ENCODE results near the gene SSBP1. TPM values are rescaled to one million over a fixed set of nuclear protein-coding genes. Genes with fewer than 3 reads are reported as not detected.

Gene SSBP1
- total RNA-seq, 1 experiment from 2014 or later: 269 TPM

DNA sequence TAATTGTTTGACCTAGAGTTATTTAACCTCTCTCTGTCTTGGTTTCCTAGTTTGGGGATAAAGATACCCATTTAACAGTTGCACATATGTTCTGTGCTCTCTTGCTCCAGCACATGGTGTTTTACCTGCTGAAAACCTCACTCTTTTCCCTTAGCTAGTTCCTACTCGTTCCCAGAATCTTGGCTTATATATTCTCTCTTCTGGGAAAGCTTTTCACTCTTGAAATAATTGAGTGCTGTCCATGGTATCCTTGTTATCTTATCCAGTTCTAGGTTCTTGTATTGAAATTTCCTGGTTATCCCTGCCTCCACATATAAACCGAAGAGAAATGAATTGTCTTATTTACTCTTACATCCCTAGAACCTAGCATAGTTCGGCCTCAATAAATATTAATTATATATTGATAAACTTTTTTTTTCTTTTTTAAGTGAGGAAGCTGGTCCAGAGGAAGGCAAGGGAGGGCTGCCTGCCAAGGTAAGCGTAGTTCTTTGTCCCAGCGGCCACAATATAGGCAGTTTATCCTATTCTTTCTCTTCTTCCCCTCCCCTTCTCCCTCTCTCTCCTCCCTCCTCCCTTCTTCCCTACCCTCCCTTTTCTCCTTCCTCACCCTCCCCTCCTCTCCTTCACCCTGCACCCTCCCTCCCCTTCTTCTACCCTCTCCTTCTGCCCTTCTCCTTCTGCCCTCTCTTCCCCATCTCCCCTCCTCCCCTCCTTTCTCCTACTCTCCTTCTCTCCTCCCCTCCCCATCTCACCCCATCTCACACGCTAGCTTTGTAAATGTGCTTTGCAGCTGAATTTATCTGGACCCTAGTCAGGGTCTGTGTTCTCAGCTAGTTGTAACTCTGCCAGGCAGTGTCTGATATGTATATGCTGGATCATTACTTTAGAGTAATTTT is 22.1 kb upstream of the SSBP1 start:
- Histone ChIP-seq H3K79me2 (ENCODE audit: low read length) (no peaks in the 10 kb centered on the region), H3K4me2 (ENCODE audit: low read length) (no peak overlapping the region), H4K20me1 (ENCODE audit: low read length) (no peaks in the 10 kb centered on the region), H3F3A (ENCODE audit: low read length, unreplicated experiment) (no peaks in the 10 kb centered on the region), H3K27me3 (ENCODE audit: low read length) (0 out of 2 replicates have a peak, but pooled peaks cover 10% of the 10 kb centered on the region), H3K27ac (ENCODE audit: low read length) (no peak overlapping the region), H2AFZ (ENCODE audit: low read length) (no peak overlapping the region), H3K9me2 (replicated peaks; ENCODE audit: low read length) (no peaks in the 10 kb centered on the region), H3K4me1 (ENCODE audit: insufficient read depth, low read length) (no peaks in the 10 kb centered on the region), H3K9me3 (ENCODE audit: low read length) (no peaks in the 10 kb centered on the region), H3K36me3 (ENCODE audit: low read depth, low read length) (no peaks in the 10 kb centered on the region), H3K9ac (ENCODE audit: low read length) (no peak overlapping the region), H3K4me3 (ENCODE audit: low read length) (no peak overlapping the region)
- TF ChIP-seq, protein P1, sequence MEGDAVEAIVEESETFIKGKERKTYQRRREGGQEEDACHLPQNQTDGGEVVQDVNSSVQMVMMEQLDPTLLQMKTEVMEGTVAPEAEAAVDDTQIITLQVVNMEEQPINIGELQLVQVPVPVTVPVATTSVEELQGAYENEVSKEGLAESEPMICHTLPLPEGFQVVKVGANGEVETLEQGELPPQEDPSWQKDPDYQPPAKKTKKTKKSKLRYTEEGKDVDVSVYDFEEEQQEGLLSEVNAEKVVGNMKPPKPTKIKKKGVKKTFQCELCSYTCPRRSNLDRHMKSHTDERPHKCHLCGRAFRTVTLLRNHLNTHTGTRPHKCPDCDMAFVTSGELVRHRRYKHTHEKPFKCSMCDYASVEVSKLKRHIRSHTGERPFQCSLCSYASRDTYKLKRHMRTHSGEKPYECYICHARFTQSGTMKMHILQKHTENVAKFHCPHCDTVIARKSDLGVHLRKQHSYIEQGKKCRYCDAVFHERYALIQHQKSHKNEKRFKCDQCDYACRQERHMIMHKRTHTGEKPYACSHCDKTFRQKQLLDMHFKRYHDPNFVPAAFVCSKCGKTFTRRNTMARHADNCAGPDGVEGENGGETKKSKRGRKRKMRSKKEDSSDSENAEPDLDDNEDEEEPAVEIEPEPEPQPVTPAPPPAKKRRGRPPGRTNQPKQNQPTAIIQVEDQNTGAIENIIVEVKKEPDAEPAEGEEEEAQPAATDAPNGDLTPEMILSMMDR (conservative IDR thresholded peaks at IDR 0.05; ENCODE audit: low read depth, low read length): no peak
- TF ChIP-seq EZH2 (IDR thresholded peaks at IDR 0.05; ENCODE audit: low read length, unreplicated experiment) (no peak), EZH2phosphoT487 (IDR thresholded peaks at IDR 0.05; ENCODE audit: borderline replicate concordance, low read length) (no peak)
- DNase-seq: no peak
- intact Hi-C loops (cut with micrococcal nuclease): no loop called here
- ATAC-seq: no peak
- POLR2A ChIA-PET (ENCODE audit: unreplicated experiment): no interaction called here
- CTCF ChIA-PET: interaction anchor here (0.6 kb wide), 1 partner anchor 22 kb away, joined by 4 read pairs; no protein-coding TSS in a partner anchor
- no TSS peak for BruUV-seq (replicated peaks)

DNA sequence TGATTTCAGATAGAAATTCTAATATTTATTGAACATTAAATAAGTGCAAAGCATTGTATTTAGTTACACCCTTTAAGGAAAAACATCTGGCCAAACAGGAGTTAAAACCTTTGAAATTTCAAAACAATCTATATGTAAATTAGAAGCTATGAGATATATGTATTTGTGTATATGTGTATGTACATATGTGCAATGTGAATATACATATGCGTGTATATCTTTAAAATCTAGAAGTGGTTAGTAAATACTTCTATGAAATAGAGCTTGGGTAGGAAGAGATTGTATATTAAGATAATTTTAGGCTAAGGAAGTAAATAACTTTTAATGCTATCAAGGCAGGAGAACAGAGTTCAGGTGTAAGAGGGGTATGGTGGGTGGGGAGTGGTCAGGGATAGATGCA is 20.7 kb upstream of the SSBP1 start:
- POLR2A ChIA-PET (ENCODE audit: unreplicated experiment): no interaction called here

DNA sequence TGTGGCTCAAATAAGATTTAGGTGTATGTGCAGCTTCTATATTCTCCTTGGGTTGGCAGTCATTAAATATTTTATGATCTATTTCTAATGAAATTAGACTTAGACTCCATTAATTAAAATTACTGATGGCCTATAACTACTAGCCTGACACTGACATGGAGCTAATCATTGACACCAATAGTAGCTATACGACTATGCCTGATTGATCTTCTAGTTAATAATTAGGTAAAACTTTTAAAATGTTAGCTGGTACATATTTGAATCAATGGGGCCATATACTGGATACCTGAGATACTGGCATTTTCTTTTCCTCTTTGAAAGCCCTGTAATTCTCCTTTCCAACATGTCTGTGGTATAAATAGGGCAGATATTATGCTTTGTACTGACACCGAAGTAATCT is 15.6 kb upstream of the SSBP1 start:
- no peaks in the 10 kb centered on the region for H3K79me2 ChIP-seq (ENCODE audit: low read length)
- no peaks in the 10 kb centered on the region for H3F3A ChIP-seq (ENCODE audit: low read length, unreplicated experiment)
- intact Hi-C loops (cut with micrococcal nuclease): no loop called here
- no peak overlapping the region for H3K27ac ChIP-seq (ENCODE audit: low read length)
- no peak for DNase-seq
- ChIA-PET POLR2A (ENCODE audit: unreplicated experiment) (no interaction called here), CTCF (interaction anchor here (0.6 kb wide), 1 partner anchor 92 kb away, joined by 4 read pairs; no protein-coding TSS in a partner anchor)
- no peak for ATAC-seq
- H4K20me1 ChIP-seq (ENCODE audit: low read length): no peaks in the 10 kb centered on the region
- H3K27me3 ChIP-seq (ENCODE audit: low read length): peaks cover 15% of the 10 kb centered on the region; the same call in 1 of the 2 replicates
- H3K9ac ChIP-seq (ENCODE audit: low read length): no peak overlapping the region
- H3K4me1 ChIP-seq (ENCODE audit: insufficient read depth, low read length): no peaks in the 10 kb centered on the region
- no peak overlapping the region for H2AFZ ChIP-seq (ENCODE audit: low read length)
- H3K36me3 ChIP-seq (ENCODE audit: low read depth, low read length): no peaks in the 10 kb centered on the region
- H3K4me3 ChIP-seq (ENCODE audit: low read length): no peak overlapping the region
- H3K9me3 ChIP-seq (ENCODE audit: low read length): no peaks in the 10 kb centered on the region
- TF ChIP-seq EZH2 (IDR thresholded peaks at IDR 0.05; ENCODE audit: low read length, unreplicated experiment): no peak
- TF ChIP-seq, protein P1 (conservative IDR thresholded peaks at IDR 0.05; ENCODE audit: low read depth, low read length): no peak
- TF ChIP-seq EZH2phosphoT487 (IDR thresholded peaks at IDR 0.05; ENCODE audit: borderline replicate concordance, low read length): no peak
- H3K9me2 ChIP-seq (replicated peaks; ENCODE audit: low read length): no peaks in the 10 kb centered on the region
- BruUV-seq (replicated peaks): no TSS peak
- H3K4me2 ChIP-seq (ENCODE audit: low read length): no peak overlapping the region

More for the DNA sequence above, 20.7 kb upstream of the SSBP1 start:
- Histone ChIP-seq H3F3A (ENCODE audit: low read length, unreplicated experiment) (no peaks in the 10 kb centered on the region), H3K9ac (ENCODE audit: low read length) (no peak overlapping the region), H3K9me2 (replicated peaks; ENCODE audit: low read length) (no peaks in the 10 kb centered on the region), H2AFZ (ENCODE audit: low read length) (no peak overlapping the region), H3K9me3 (ENCODE audit: low read length) (no peaks in the 10 kb centered on the region), H3K4me2 (ENCODE audit: low read length) (no peak overlapping the region), H3K27ac (ENCODE audit: low read length) (no peak overlapping the region), H3K36me3 (ENCODE audit: low read depth, low read length) (no peaks in the 10 kb centered on the region), H4K20me1 (ENCODE audit: low read length) (no peaks in the 10 kb centered on the region), H3K79me2 (ENCODE audit: low read length) (no peaks in the 10 kb centered on the region), H3K27me3 (ENCODE audit: low read length) (0 out of 2 replicates have a peak, but pooled peaks cover 10% of the 10 kb centered on the region), H3K4me3 (ENCODE audit: low read length) (no peak overlapping the region), H3K4me1 (ENCODE audit: insufficient read depth, low read length) (no peaks in the 10 kb centered on the region)
- TF ChIP-seq EZH2 (IDR thresholded peaks at IDR 0.05; ENCODE audit: low read length, unreplicated experiment) (no peak), EZH2phosphoT487 (IDR thresholded peaks at IDR 0.05; ENCODE audit: borderline replicate concordance, low read length) (no peak)
- ATAC-seq (no peak), DNase-seq (no peak)
- CTCF ChIA-PET: interaction anchor here (0.6 kb wide), 1 partner anchor 17 kb away, joined by 3 read pairs; no protein-coding TSS in a partner anchor
- intact Hi-C loops (cut with micrococcal nuclease): no loop called here
- no TSS peak for BruUV-seq (replicated peaks)
